RWPE2 (cell line): ENCODE measurements around the gene TRIM71.

ENCODE experiments used
- ATAC-seq: fragments of 200-7000 bp; cut with Tn5 transposase; 3 replicates; pipeline ENCODE4 v1.9.1; 2021; ENCODE audit warnings: low read depth
- DNase-seq: peaks from one replicate; pipeline ENCODE4 v3.0.0-alpha.2; 2020; ENCODE audit warnings: low spot score
- H3K27ac ChIP-seq: fragments of 450-650 bp; 2 replicates; pipeline ENCODE4 v1.5.1; 2017; ENCODE audit warnings: mild to moderate bottlenecking; ENCODE audit not compliant: poor library complexity, severe bottlenecking
- H3K27me3 ChIP-seq: fragments of 250-450 bp; sonication (Bioruptor Pico); 2 replicates; pipeline ENCODE4 v1.5.1; 2021; ENCODE audit warnings: mild to moderate bottlenecking, moderate library complexity; ENCODE audit not compliant: insufficient read depth, poor library complexity, severe bottlenecking
- H3K36me3 ChIP-seq: fragments of 250-450 bp; sonication (Bioruptor Pico); 2 replicates; pipeline ENCODE4 v1.5.1; 2020; ENCODE audit warnings: low read depth, mild to moderate bottlenecking, moderate library complexity
- H3K4me1 ChIP-seq: fragments of 250-450 bp; sonication (Bioruptor Pico); 2 replicates; pipeline ENCODE4 v1.5.1; 2021; ENCODE audit warnings: mild to moderate bottlenecking, moderate library complexity; ENCODE audit not compliant: insufficient read depth, poor library complexity, severe bottlenecking
- H3K4me3 ChIP-seq: fragments of 250-450 bp; sonication (Bioruptor Pico); 2 replicates; pipeline ENCODE4 v1.5.1; 2021; ENCODE audit warnings: mild to moderate bottlenecking, moderate library complexity; ENCODE audit not compliant: severe bottlenecking
- H3K9me3 ChIP-seq: fragments of 250-450 bp; sonication (Bioruptor Pico); 2 replicates; pipeline ENCODE4 v1.5.1; 2021; ENCODE audit warnings: mild to moderate bottlenecking, moderate library complexity; ENCODE audit not compliant: severe bottlenecking
- TF ChIP-seq, protein P1 (sequence below): fragments of 450-650 bp; IDR thresholded peaks from one replicate; pipeline ENCODE4 v1.5.1; 2017; ENCODE audit warnings: mild to moderate bottlenecking, moderate library complexity; ENCODE audit not compliant: poor library complexity, severe bottlenecking

The TRIM71 gene

DNA sequence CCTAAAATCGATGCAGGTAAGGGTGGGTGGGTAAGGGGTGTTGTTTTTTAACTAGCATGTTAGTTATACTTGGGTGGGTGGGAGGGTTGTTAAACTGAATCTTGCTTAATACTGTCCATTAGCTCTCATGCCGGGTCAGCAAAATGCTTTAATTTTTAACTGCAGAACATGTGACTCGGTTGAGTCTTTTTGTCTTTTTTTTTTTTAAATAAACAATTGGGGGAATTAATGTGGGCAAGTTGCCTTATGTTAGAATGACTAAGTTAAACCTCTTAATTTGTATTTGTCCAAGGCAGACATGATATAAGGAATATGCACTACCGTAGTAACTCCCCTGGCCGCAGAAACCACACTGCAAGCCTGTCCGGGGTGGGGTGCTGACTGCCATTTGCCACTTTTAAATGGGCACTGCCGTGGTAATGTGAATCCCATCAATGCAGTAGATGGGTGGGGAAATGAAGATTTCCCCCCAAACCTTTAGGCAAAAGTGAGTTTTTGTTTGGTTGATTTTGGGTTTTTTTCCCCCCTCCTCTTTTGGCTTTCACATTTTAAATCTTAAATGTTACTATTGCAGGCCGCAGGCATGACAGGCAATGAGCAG, 79.3 kb downstream of the TRIM71 start:
- TF ChIP-seq, protein P1, sequence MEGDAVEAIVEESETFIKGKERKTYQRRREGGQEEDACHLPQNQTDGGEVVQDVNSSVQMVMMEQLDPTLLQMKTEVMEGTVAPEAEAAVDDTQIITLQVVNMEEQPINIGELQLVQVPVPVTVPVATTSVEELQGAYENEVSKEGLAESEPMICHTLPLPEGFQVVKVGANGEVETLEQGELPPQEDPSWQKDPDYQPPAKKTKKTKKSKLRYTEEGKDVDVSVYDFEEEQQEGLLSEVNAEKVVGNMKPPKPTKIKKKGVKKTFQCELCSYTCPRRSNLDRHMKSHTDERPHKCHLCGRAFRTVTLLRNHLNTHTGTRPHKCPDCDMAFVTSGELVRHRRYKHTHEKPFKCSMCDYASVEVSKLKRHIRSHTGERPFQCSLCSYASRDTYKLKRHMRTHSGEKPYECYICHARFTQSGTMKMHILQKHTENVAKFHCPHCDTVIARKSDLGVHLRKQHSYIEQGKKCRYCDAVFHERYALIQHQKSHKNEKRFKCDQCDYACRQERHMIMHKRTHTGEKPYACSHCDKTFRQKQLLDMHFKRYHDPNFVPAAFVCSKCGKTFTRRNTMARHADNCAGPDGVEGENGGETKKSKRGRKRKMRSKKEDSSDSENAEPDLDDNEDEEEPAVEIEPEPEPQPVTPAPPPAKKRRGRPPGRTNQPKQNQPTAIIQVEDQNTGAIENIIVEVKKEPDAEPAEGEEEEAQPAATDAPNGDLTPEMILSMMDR: no peak
- no peak for DNase-seq
- H3K27ac ChIP-seq: no peak overlapping the region
- no peaks in the 10 kb centered on the region for H3K4me1 ChIP-seq
- ATAC-seq: no peak
- H3K9me3 ChIP-seq: no peaks in the 10 kb centered on the region
- H3K27me3 ChIP-seq: peaks cover 5% of the 10 kb centered on the region
- no peaks in the 10 kb centered on the region for H3K36me3 ChIP-seq
- no peak overlapping the region for H3K4me3 ChIP-seq

DNA sequence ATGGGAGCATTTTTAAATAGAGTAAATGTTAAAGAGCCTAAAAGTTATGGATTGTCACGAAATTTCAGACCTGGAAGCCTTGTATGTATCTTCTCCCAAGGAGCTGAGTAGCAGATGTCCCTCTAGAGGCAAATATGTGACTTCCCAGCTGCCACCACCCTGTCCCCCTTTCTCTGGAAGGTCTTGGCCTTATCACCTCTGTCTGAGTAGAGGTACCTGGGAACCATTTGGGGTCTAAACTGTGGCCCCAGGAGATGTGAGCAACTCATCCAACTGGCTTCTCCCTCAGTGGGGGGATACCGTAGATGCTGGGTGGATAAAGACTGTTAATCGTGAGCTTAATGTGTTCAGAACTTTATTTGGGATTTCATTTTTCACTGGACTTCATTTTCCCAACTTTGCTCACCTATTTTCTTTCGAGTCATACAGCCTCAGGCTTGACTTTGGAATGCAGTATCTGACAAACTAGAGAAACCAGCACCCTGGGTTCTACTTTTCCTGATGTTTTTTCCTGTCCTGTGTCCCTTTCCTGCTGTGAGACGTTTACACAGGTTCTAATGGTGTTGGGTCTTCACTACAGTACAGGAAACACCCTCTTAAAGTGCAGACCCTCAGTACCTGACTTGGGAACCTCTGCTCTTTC, 80.3 kb downstream of the TRIM71 start:
- DNase-seq: no peak
- no peaks in the 10 kb centered on the region for H3K4me1 ChIP-seq
- H3K36me3 ChIP-seq: no peaks in the 10 kb centered on the region
- H3K27me3 ChIP-seq: peaks cover 5% of the 10 kb centered on the region
- no peak overlapping the region for H3K27ac ChIP-seq
- TF ChIP-seq, protein P1: no peak
- no peaks in the 10 kb centered on the region for H3K9me3 ChIP-seq
- no peak overlapping the region for H3K4me3 ChIP-seq
- no peak for ATAC-seq

DNA sequence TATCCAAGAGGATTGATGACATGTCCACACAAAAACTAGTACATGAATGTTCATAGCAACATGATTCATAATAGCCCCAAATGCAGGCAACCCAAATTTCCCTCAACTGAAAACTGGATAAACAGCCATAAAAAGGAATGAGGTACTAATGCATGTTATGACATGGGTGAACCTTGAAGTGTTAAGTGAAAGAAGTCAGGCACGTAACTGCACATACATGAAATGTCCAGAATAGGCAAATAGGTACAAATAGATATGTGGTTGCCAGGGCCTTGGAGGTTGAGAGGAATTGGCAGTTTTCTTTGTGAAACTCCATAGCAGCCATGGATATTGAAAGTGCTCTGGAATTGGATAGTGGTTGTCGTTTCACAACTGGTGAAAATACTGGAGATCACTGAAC, 81.5 kb downstream of the TRIM71 start:
- H3K36me3 ChIP-seq: no peaks in the 10 kb centered on the region
- H3K27ac ChIP-seq: no peak overlapping the region
- no peak overlapping the region for H3K4me3 ChIP-seq
- no peaks in the 10 kb centered on the region for H3K9me3 ChIP-seq
- TF ChIP-seq, protein P1: no peak
- no peaks in the 10 kb centered on the region for H3K27me3 ChIP-seq
- H3K4me1 ChIP-seq: no peaks in the 10 kb centered on the region
- DNase-seq (no peak), ATAC-seq (no peak)

GRCh38 chr3:32901005-32901932, 83.5 kb downstream of the TRIM71 start:
- ATAC-seq: no peak
- no peak overlapping the region for H3K27ac ChIP-seq
- no peak overlapping the region for H3K4me3 ChIP-seq
- TF ChIP-seq, protein P1: no peak
- H3K27me3 ChIP-seq: no peaks in the 10 kb centered on the region
- H3K36me3 ChIP-seq: no peaks in the 10 kb centered on the region
- no peaks in the 10 kb centered on the region for H3K4me1 ChIP-seq
- no peaks in the 10 kb centered on the region for H3K9me3 ChIP-seq
- no peak for DNase-seq
